Peyer's patch (tissue), 4 donors: ENCODE measurements around the gene CCDC159. TPM values are rescaled to one million over a fixed set of nuclear protein-coding genes. Genes with fewer than 3 reads are reported as not detected.
"Not testable (repeated sequence)": the region's sequence is repeated elsewhere in the genome, so short reads cannot be mapped to it uniquely, and the experiment has no call there.

Experiments used
- DNase-seq, 3 donors: peaks; one replicate each; pipeline ENCODE4 v3.0.0-alpha.2; 2017 to 2019
- H3K27ac ChIP-seq, 4 donors: fragments of 200-600 bp; sonication (generic); one replicate each; pipeline ENCODE4 v1.5.1; 2016 to 2019
- H3K27me3 ChIP-seq, 2 donors: fragments of 200-600 bp; sonication (generic); one replicate each; pipeline ENCODE4 v1.5.1; 2019
- H3K36me3 ChIP-seq, 3 donors: fragments of 200-600 bp; sonication (generic); one replicate each; pipeline ENCODE4 v1.5.1; 2016 to 2019
- H3K4me1 ChIP-seq, 4 donors: fragments of 200-600 bp; sonication (generic); one replicate each; pipeline ENCODE4 v1.5.1; 2016 to 2019
- H3K4me3 ChIP-seq, 4 donors: fragments of 200-600 bp; sonication (generic); 1 replicate in 3 of 4; 2 replicates in 1 of 4; pipeline ENCODE4 v1.5.1; 2016 to 2019; ENCODE audit warnings: mild to moderate bottlenecking in 1 of 4
- H3K9me3 ChIP-seq, 4 donors: fragments of 200-600 bp; sonication (generic); one replicate each; pipeline ENCODE4 v1.5.1; 2016 to 2019; ENCODE audit warnings: mild to moderate bottlenecking in 1 of 4
- CTCF ChIP-seq, 6 experiments: fragments of 450-650 bp in 4 of 6; fragments of 200-600 bp in 2 of 6; sonication (generic) in 1 of 6; IDR thresholded peaks; one replicate each; pipeline ENCODE4 v1.5.1; 2017 to 2019; ENCODE audit warnings: antibody characterized with exemption in 6 of 6, mild to moderate bottlenecking in 3 of 6, moderate library complexity in 1 of 6
- POLR2A ChIP-seq, 2 donors: fragments of 450-650 bp; IDR thresholded peaks; one replicate each; pipeline ENCODE4 v1.5.1; 2017; ENCODE audit warnings: antibody characterized with exemption in 2 of 2, mild to moderate bottlenecking in 2 of 2, moderate library complexity in 2 of 2
- total RNA-seq, 4 donors: library from RNA; depleted of rRNA; stranded (reverse); fragments of >200 nt; gene quantifications; one replicate each; pipeline ENCODE4 v1.1.0, GENCODE V29; 2016

The CCDC159 gene
- total RNA-seq, 4 donors from 2014 or later = 25.6 to 157 (median 65.6) TPM

DNA sequence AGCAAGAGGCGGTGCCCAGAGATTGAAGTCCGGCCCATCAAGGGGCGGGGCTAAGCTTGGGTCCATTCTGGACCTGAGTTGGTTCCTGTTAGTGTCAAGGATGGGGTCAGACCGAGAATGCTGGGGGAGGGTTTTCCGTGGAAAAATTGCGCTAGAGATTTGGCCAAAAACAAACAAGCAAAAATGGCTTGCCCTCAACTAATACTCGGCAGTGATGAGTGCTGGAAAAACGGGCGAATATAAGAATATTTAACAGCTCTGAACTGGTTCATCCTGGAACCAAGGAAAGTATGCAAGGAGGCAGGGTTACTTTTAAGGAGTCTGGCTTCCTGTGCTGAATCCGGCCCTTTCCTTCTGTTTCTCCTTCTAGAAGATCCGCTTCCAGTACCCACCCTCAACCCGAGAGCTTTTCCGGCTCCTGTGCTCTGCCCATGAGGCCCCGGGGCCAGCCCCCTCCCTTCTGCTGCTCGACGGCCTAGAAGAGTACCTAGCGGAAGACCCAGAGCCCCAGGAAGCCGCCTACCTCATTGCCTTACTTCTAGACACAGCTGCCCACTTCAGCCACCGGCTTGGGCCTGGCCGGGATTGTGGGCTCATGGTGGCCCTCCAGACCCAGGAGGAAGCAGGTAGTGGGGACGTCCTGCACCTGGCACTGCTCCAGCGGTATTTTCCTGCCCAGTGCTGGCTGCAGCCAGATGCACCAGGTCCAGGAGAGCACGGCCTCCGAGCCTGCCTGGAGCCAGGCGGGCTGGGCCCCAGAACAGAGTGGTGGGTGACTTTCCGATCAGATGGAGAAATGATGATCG lies 29.0 kb downstream of the CCDC159 start:
- TF ChIP-seq CTCF (IDR thresholded peaks at IDR 0.05) (no peak), POLR2A (IDR thresholded peaks at IDR 0.05) (peak; percentile 45 to 83)
- Histone ChIP-seq H3K27ac (peak overlapping the region; percentile 89 to 98 (median 96)), H3K4me3 (peak overlapping the region; percentile 59 to 81 (median 71)), H3K9me3 (no peaks in the 10 kb centered on the region), H3K27me3 (no peaks in the 10 kb centered on the region), H3K36me3 (no peaks in the 10 kb centered on the region), H3K4me1 (peaks cover 0 to 36% (median 8%) of the 10 kb centered on the region in 4 donors)
- peak in 2 of 3 donors; percentile 76 to 88 for DNase-seq

DNA sequence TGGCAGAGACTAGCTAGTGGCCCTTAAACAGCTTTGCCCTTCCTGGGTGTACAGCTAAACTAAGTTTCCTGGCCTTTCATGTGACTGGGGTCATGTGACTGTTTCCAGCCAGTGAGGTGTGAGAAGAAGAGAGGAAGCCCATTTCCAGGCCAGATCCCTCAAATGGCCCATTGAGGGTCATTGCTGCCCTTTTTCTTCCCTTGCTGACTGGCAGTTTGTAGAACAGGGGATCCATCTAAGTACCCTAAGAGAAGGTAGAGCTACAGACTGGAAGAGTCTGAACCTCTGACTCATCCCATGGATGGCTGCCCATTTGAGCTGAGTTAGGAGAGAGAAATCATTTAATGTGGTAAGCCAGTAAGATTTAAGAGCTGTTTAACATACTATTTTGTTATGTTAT lies 30.9 kb downstream of the CCDC159 start:
- Histone ChIP-seq H3K4me3 (no peak overlapping the region), H3K4me1 (peaks cover 3 to 48% (median 14%) of the 10 kb centered on the region in 4 donors), H3K27me3 (no peaks in the 10 kb centered on the region), H3K9me3 (no peaks in the 10 kb centered on the region), H3K27ac (peak overlapping the region in 2 of 4 donors; percentile 13 to 39), H3K36me3 (no peaks in the 10 kb centered on the region)
- DNase-seq = no peak
- TF ChIP-seq CTCF (IDR thresholded peaks at IDR 0.05) = no peak
- no peak for TF ChIP-seq POLR2A (IDR thresholded peaks at IDR 0.05)

GRCh38 chr19:11377756-11378155 lies 31.4 kb downstream of the CCDC159 start:
- H3K27me3 ChIP-seq = peaks cover 0 to 1% of the 10 kb centered on the region in 2 donors
- no peak for DNase-seq
- no peaks in the 10 kb centered on the region for H3K36me3 ChIP-seq
- no peak overlapping the region for H3K4me3 ChIP-seq
- H3K4me1 ChIP-seq = peaks cover 3 to 50% (median 16%) of the 10 kb centered on the region in 4 donors
- H3K27ac ChIP-seq = peak overlapping the region in 1 of 4 donors; percentile 14
- no peaks in the 10 kb centered on the region for H3K9me3 ChIP-seq
- no peak for TF ChIP-seq POLR2A (IDR thresholded peaks at IDR 0.05)
- TF ChIP-seq CTCF (IDR thresholded peaks at IDR 0.05) = no peak

DNA sequence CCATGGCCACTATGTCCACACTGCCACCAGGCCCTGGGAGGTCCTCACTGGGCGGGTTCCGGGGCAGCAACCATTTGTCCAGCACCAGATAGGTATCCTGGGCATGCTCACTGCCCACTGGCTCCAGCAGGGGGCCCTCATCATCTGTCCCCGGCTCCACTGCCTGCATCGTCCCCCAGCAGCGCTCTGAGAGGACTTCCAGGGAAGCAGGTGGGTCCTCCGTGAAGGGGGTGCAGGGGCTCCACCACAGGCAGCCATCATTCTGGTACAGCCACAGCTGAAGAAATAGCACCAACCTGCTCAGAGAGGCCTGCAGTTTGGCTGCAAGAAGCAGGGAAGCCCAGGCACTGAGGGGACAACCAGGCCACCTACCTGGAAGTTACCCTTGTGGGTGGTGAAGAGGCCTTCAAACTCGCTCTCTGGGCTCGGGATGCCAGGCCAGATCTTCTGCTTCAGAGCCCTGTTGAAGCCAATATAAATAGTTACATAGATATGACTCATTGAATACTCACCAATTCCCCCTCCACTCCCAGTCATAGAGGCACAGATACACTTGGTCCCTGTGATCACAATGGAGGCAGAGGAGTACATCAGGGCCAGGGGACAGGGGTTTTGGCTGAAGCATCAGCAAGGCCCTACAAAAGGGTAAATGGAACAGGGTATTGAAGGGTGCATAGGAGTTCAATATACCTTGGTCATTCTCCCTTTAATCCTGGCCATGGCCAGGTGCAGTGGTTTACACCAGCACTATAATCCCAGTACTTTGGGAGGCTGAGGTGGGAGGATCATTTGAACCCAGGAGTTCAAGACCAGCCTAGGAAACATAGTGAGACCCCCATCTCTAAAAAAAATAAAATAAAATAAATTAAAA lies 32.2 kb downstream of the CCDC159 start:
- no peaks in the 10 kb centered on the region for H3K36me3 ChIP-seq
- peak in 2 of 3 donors; percentile 36 to 59 for DNase-seq
- TF ChIP-seq POLR2A (IDR thresholded peaks at IDR 0.05) = no peak
- TF ChIP-seq CTCF (IDR thresholded peaks at IDR 0.05) = peak in 5 of 6 experiments; percentile 3 to 48 (median 37)
- no peaks in the 10 kb centered on the region for H3K9me3 ChIP-seq
- peaks cover 3 to 58% (median 23%) of the 10 kb centered on the region in 4 donors for H3K4me1 ChIP-seq
- peaks cover 0 to 9% of the 10 kb centered on the region in 2 donors for H3K27me3 ChIP-seq
- no peak overlapping the region for H3K4me3 ChIP-seq
- peak overlapping the region in 2 of 4 donors; percentile 6 to 14 for H3K27ac ChIP-seq

GRCh38 chr19:11379269-11379845 lies 33.0 kb downstream of the CCDC159 start:
- DNase-seq, H3K4me3 ChIP-seq, H3K27ac ChIP-seq, H3K9me3 ChIP-seq, H3K36me3 ChIP-seq, H3K27me3 ChIP-seq: not testable (repeated sequence)
- H3K4me1 ChIP-seq = peaks cover 3 to 60% (median 28%) of the 10 kb centered on the region in 4 donors
